Transverse colon (tissue), 4 donors: ENCODE results near the gene LIPE.

ENCODE experiments used
- EP300 ChIP-seq: sonication (generic); formaldehyde crosslinking; IDR thresholded peaks from one replicate; pipeline ENCODE4 v1.6.1; 2017; ENCODE audit warnings: antibody characterized with exemption, low read depth
- POLR2A ChIP-seq: fragments of 450-650 bp; IDR thresholded peaks from one replicate; pipeline ENCODE4 v1.6.1; 2016; ENCODE audit warnings: antibody characterized with exemption, mild to moderate bottlenecking, moderate library complexity
- POLR2AphosphoS5 ChIP-seq, 3 donors: sonication (generic); formaldehyde crosslinking; IDR thresholded peaks; one replicate each; pipeline ENCODE4 v1.6.1; 2016; ENCODE audit warnings: antibody characterized with exemption in 3 of 3
- TF ChIP-seq, protein P1 (sequence below), 5 experiments: fragments of 200-600 bp in 3 of 5; fragments of 450-650 bp in 2 of 5; sonication (generic) in 3 of 5; IDR thresholded peaks; 1 replicate in 2 of 5; 2 replicates in 3 of 5; pipeline ENCODE4 v1.5.1; 2016 to 2017; ENCODE audit warnings: antibody characterized with exemption in 5 of 5, inconsistent platforms in 3 of 5, mild to moderate bottlenecking in 2 of 5, moderate library complexity in 1 of 5

DNA sequence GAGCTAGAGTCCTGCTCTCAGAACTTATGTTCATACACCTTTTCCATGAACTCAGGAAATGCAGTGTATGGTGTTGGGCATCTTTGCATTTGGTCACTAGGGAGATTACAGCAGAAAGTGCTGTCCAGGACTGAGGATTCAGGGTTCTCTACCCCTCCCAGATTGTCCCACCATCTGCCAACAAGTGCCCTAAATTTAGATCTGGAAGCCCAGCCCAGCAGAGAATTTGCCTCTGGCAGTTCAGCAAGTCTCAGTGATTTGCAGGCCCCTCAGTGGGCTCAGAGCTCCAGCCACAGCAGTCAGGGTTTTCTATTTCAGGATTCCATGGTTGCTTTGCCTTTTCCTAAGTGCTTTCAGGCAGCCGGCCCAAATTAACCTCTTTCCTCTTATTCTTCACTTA is 60.5 kb downstream of the LIPE start:
- TF ChIP-seq, protein P1, sequence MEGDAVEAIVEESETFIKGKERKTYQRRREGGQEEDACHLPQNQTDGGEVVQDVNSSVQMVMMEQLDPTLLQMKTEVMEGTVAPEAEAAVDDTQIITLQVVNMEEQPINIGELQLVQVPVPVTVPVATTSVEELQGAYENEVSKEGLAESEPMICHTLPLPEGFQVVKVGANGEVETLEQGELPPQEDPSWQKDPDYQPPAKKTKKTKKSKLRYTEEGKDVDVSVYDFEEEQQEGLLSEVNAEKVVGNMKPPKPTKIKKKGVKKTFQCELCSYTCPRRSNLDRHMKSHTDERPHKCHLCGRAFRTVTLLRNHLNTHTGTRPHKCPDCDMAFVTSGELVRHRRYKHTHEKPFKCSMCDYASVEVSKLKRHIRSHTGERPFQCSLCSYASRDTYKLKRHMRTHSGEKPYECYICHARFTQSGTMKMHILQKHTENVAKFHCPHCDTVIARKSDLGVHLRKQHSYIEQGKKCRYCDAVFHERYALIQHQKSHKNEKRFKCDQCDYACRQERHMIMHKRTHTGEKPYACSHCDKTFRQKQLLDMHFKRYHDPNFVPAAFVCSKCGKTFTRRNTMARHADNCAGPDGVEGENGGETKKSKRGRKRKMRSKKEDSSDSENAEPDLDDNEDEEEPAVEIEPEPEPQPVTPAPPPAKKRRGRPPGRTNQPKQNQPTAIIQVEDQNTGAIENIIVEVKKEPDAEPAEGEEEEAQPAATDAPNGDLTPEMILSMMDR (IDR thresholded peaks at IDR 0.05), result no peak
- TF ChIP-seq EP300 (no peak), POLR2A (no peak), POLR2AphosphoS5 (IDR thresholded peaks at IDR 0.05) (no peak)
